CD4-positive, alpha-beta memory T cell (primary cell): ENCODE measurements around the gene DHRS7B. TPM values are rescaled to one million over a fixed set of nuclear protein-coding genes. Genes with fewer than 3 reads are reported as not detected.

ENCODE experiments used
- CTCF ChIA-PET: fragments of 350-600 bp; sonication (Branson Sonifier 250); formaldehyde crosslinking; loops from one replicate; lab custom pipeline; 2021; ENCODE audit warnings: inconsistent platforms; ENCODE audit not compliant: partially characterized antibody; lab: Charles Lee
- POLR2A ChIA-PET: fragments of 350-600 bp; sonication (Branson Sonifier 250); formaldehyde crosslinking; loops from one replicate; lab custom pipeline; 2021; ENCODE audit not compliant: partially characterized antibody; lab: Charles Lee
- DNase-seq, 5 donors: peaks; one replicate each; pipeline versions ENCODE4 v3.0.0 to v3.0.0-alpha.2; 2020 to 2022; ENCODE audit warnings: mixed read lengths in 1 of 5
- H3K27ac ChIP-seq: one replicate; pipeline ENCODE4 v1.7.0; 2013; ENCODE audit warnings: low read depth, low read length
- H3K27me3 ChIP-seq: 2 replicates; pipeline ENCODE4 v1.7.0; 2013; ENCODE audit warnings: mild to moderate bottlenecking, low read length, moderate library complexity; ENCODE audit not compliant: insufficient read depth
- H3K36me3 ChIP-seq: 2 replicates; pipeline ENCODE4 v1.7.0; 2013; ENCODE audit warnings: mild to moderate bottlenecking, low read length, moderate library complexity; ENCODE audit not compliant: insufficient read depth
- H3K4me1 ChIP-seq: 2 replicates; pipeline ENCODE4 v1.7.0; 2013; ENCODE audit warnings: mild to moderate bottlenecking, low read length, moderate library complexity; ENCODE audit not compliant: insufficient read depth
- H3K4me3 ChIP-seq, 2 donors: one replicate each; pipeline ENCODE4 v1.7.0; 2013; ENCODE audit warnings: low read length in 2 of 2, mild to moderate bottlenecking in 1 of 2
- H3K9me3 ChIP-seq, 2 donors: one replicate each; pipeline ENCODE4 v1.7.0; 2013; ENCODE audit warnings: low read length in 2 of 2, control low read depth in 1 of 2; ENCODE audit not compliant: control insufficient read depth in 1 of 2
- H3K27ac Mint-ChIP-seq, 7 donors: one replicate each; pipeline ENCODE4 v1.8.0; 2020 to 2021; ENCODE audit warnings: mixed read lengths in 7 of 7, mild to moderate bottlenecking in 6 of 7, inconsistent platforms in 3 of 7, moderate library complexity in 3 of 7
- H3K27me3 Mint-ChIP-seq, 2 donors: one replicate each; pipeline ENCODE4 v1.8.0; 2020 to 2021; ENCODE audit warnings: mixed read lengths in 2 of 2
- H3K36me3 Mint-ChIP-seq, 2 donors: one replicate each; pipeline ENCODE4 v1.8.0; 2020 to 2021; ENCODE audit warnings: mixed read lengths in 2 of 2, inconsistent platforms in 1 of 2, mild to moderate bottlenecking in 1 of 2
- H3K4me1 Mint-ChIP-seq, 4 donors: one replicate each; pipeline ENCODE4 v1.8.0; 2020 to 2021; ENCODE audit warnings: mixed read lengths in 4 of 4, mild to moderate bottlenecking in 1 of 4
- H3K4me3 Mint-ChIP-seq, 8 donors: one replicate each; pipeline ENCODE4 v1.8.0; 2020 to 2021; ENCODE audit warnings: mixed read lengths in 8 of 8, mild to moderate bottlenecking in 7 of 8, moderate library complexity in 6 of 8, inconsistent platforms in 3 of 8
- H3K9me3 Mint-ChIP-seq, 8 donors: one replicate each; pipeline ENCODE4 v1.8.0; 2020 to 2021; ENCODE audit warnings: mixed read lengths in 8 of 8, mild to moderate bottlenecking in 5 of 8, inconsistent platforms in 3 of 8, moderate library complexity in 1 of 8
- intact Hi-C: fragments of 100-400 bp; cut with micrococcal nuclease; formaldehyde crosslinking; loops from one replicate; pipeline ENCODE4 v1.15.1; 2023
- polyA plus RNA-seq, 2 donors: library from polyadenylated mRNA; unstranded; fragments of 300-500 nt; fragmentation: Illumina TruSeq; gene quantifications; one replicate each; pipeline ENCODE4 v1.2.3, GENCODE V29; 2021
- total RNA-seq, 2 experiments: library from RNA; stranded (reverse); gene quantifications; one replicate each; pipeline ENCODE4 v1.2.3, GENCODE V29; 2021

Gene DHRS7B
- total and polyA plus RNA-seq, 4 experiments from 2014 or later = 8.2 to 10.5 (median 9.7) TPM

DNA sequence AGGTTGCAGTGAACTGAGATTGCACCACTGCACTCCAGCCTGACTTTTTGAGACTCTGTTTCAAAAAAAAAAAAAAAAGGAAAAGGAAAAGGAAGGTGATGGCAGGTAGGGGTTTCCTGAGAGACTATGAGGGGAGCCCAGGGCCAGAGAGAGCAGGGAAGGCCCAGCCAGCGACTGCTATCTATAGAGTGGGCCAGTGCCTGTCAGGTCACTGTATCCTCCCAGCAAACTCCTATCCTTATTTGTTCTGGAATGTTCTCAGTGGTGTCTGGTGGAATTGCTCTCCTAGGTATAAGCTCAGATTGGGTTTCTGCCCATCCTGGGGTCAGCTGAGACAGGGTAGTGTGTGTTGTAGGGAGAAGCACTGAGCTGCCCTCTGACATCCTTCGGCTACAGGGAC is 102.1 kb downstream of the DHRS7B start:
- DNase-seq = no peak
- H3K4me3 ChIP-seq = no peak overlapping the region
- CTCF ChIA-PET = no interaction called here
- no peaks in the 10 kb centered on the region for H3K27me3 ChIP-seq
- H3K9me3 ChIP-seq = no peaks in the 10 kb centered on the region
- no peaks in the 10 kb centered on the region for H3K4me1 ChIP-seq
- Mint-ChIP-seq H3K27ac (no peak overlapping the region), H3K4me1 (no peaks in the 10 kb centered on the region), H3K27me3 (no peaks in the 10 kb centered on the region), H3K9me3 (peaks cover 0 to 15% (median 3%) of the 10 kb centered on the region in 8 donors), H3K36me3 (no peaks in the 10 kb centered on the region), H3K4me3 (no peak overlapping the region)
- intact Hi-C loops = no loop called here
- POLR2A ChIA-PET = no interaction called here
- no peak overlapping the region for H3K27ac ChIP-seq
- no peaks in the 10 kb centered on the region for H3K36me3 ChIP-seq

DNA sequence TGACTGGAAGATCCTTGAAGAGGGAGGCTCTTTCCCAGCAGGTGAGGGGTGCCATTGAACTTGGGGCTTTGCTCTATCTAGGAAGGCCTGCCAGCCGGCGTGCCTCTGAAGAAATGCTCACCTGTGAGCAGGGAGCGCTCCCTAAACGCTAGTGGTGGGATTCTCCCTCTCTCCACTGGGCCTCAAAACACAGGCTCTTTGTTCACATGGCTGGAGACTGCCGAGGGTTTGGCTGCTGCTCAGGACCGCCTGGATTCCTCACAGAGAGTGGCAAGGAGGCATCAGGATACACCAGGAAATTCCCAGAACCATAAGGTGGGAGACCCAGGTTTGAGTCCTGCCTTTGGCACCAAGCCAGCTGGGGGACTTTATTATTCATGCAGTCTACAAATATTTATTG is 104.8 kb downstream of the DHRS7B start:
- POLR2A ChIA-PET = no interaction called here
- CTCF ChIA-PET = no interaction called here
- no peak overlapping the region for H3K4me3 Mint-ChIP-seq
- Histone ChIP-seq H3K27me3 (no peaks in the 10 kb centered on the region), H3K4me1 (no peaks in the 10 kb centered on the region), H3K9me3 (no peaks in the 10 kb centered on the region), H3K27ac (no peak overlapping the region), H3K36me3 (no peaks in the 10 kb centered on the region), H3K4me3 (no peak overlapping the region)
- H3K4me1 Mint-ChIP-seq = peaks cover 0 to 1% (median 0%) of the 10 kb centered on the region in 4 donors
- intact Hi-C loops = no loop called here
- no peak overlapping the region for H3K27ac Mint-ChIP-seq
- no peak for DNase-seq
- no peaks in the 10 kb centered on the region for H3K36me3 Mint-ChIP-seq
- no peaks in the 10 kb centered on the region for H3K27me3 Mint-ChIP-seq
- peaks cover 0 to 16% (median 3%) of the 10 kb centered on the region in 8 donors for H3K9me3 Mint-ChIP-seq

DNA sequence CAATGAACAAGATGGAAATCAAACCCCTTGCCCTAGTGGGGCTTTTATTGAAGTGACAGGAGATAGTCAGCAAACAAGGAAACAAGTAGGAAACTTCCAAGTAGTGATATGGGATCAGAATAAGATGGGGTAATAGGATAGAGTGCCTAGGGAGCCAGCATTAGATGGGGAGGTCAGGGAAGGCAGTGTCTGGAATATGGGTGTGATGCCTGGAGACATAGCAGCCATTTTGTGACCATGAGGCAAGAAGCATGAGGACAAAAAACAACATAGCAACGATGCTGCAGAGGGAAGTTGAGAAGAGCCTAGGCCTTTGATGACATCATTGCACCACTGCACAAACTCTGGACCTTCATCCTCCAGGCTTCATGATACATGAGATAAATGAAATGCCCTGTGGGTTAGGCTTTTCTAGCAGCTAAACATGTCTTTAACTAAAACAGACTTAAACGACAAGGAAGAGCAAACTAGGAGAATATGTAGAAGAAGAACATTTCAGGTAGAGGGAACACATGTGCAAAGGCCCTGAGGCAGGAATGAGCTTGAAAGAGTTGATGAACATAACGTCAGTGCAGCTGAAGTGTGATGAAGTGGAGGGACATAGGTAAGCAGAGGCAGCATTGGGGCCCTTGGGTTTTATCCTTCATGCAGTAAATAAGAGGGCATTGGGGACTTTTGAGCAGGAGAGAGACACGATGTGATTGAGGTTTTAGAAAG is 105.4 kb downstream of the DHRS7B start:
- Mint-ChIP-seq H3K9me3 (peaks cover 0 to 16% (median 3%) of the 10 kb centered on the region in 8 donors), H3K27me3 (no peaks in the 10 kb centered on the region), H3K27ac (peak overlapping the region in 3 of 7 donors; percentile 5 to 57 (median 43)), H3K4me1 (peaks cover 0 to 1% (median 0%) of the 10 kb centered on the region in 4 donors), H3K4me3 (no peak overlapping the region), H3K36me3 (no peaks in the 10 kb centered on the region)
- Histone ChIP-seq H3K4me1 (no peaks in the 10 kb centered on the region), H3K27me3 (no peaks in the 10 kb centered on the region), H3K27ac (no peak overlapping the region), H3K9me3 (no peaks in the 10 kb centered on the region), H3K36me3 (no peaks in the 10 kb centered on the region), H3K4me3 (no peak overlapping the region)
- ChIA-PET POLR2A (no interaction called here), CTCF (no interaction called here)
- no peak for DNase-seq
- intact Hi-C loops = no loop called here

DNA sequence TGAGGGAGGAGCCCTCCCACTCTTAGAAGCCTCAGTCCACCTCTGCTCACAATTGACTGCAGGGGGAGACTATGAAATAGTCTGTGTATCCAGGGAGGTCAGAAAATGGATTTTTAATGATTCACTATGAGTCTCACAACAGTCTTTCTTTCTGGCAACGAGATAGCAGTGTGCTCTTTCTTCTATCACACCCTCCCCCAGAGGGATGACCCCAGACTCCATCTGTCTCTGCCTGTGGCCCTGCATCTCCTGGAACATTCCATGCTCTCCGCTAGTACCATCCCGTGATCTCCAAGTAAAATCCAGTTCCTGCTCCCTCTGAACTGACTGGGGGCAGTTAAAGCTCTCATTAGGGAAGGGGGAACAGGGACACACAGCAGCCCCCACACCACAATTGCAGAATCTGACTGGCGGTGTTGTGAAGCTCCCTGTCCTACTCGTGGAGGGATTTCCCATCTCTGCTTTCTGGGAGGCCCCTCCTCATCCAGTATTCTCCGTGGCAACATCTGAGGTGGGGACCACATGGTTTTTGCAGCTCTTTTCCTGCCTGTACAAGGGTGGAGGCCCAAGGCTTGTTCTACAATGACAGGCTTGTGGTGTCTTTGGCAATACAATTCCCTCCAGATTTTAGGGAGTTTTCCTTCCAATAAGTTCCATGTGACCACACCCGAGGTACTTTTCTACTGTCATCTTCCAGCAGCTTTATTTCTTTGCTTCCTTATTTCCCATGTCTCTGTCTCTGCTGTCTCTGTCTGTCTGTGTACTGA is 107.0 kb downstream of the DHRS7B start:
- Histone ChIP-seq H3K27me3 (no peaks in the 10 kb centered on the region), H3K4me3 (no peak overlapping the region), H3K9me3 (no peaks in the 10 kb centered on the region), H3K36me3 (no peaks in the 10 kb centered on the region), H3K27ac (no peak overlapping the region), H3K4me1 (no peaks in the 10 kb centered on the region)
- CTCF ChIA-PET = no interaction called here
- Mint-ChIP-seq H3K27ac (peak overlapping the region in 1 of 7 donors; percentile 73), H3K9me3 (peaks cover 0 to 16% (median 3%) of the 10 kb centered on the region in 8 donors), H3K27me3 (no peaks in the 10 kb centered on the region), H3K36me3 (no peaks in the 10 kb centered on the region), H3K4me1 (peaks cover 0 to 1% (median 0%) of the 10 kb centered on the region in 4 donors), H3K4me3 (peak overlapping the region in 1 of 8 donors; percentile 45)
- no peak for DNase-seq
- intact Hi-C loops = no loop called here
- POLR2A ChIA-PET = interaction anchor here (0.8 kb wide), 1 partner anchor 13 kb away, joined by 4 read pairs; no protein-coding TSS in a partner anchor

DNA sequence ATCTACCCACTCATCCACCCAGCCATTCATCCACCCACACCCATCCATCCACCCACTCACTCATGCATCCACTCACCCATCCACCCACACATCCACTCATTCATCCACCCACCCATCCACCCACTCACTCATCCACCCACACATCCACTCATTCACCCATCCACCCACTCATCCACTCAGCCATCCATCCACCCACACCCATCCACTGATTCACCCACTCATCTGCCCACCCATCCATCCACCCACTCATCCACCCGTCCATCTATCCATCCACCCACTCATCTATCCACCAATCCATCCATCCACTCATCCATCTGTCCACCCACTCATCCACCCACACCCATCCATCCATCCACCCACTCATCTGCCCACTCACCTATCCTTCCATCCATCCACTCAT is 109.2 kb downstream of the DHRS7B start:
- H3K27me3 Mint-ChIP-seq = no peaks in the 10 kb centered on the region

DNA sequence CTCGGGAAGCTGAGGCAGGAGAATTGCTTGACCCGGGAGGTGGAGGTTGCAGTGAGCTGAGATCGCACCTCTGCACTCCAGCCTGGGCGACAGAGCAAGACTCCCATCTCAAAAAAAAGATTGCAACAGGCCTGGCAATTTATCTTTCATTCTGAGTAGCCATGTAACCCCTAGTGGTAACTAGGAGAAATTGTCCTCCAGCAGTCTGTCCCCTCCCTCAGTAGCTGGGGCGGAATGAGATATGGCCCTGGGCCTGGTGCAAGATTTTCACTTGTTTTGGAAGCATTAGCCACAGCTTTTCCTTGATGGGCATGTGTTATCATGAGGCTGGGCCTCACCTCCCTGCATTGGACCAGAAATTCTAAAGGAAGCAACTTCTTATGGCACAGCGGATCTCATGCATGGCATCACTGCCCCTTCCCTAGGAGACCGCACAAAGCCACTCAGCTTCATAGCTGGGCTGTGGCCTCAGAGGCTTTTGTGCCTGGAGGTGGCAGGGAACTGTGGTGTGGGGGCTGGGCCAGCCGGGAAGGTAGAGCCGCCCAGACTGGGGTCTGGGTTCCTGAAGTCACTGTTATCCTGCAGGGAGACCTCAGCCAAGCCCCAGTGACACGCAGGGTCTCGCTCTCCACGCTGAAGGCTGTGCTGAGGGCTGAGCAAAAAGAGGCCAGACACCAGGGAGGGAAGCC is 113.1 kb downstream of the DHRS7B start:
- ChIA-PET POLR2A (no interaction called here), CTCF (interaction anchor here (1.7 to 2.5 kb wide), 3 partner anchors 10 to 121 kb away, joined by 4 to 8 read pairs (median 6); no protein-coding TSS in a partner anchor)
- H3K4me1 ChIP-seq = no peaks in the 10 kb centered on the region
- intact Hi-C loops = no loop called here
- Mint-ChIP-seq H3K27ac (peak overlapping the region in 2 of 7 donors; percentile 4 to 61), H3K4me1 (peaks cover 0 to 2% (median under 1%) of the 10 kb centered on the region in 4 donors), H3K27me3 (no peaks in the 10 kb centered on the region), H3K4me3 (no peak overlapping the region), H3K9me3 (no peaks in the 10 kb centered on the region), H3K36me3 (peaks cover 0 to 2% of the 10 kb centered on the region in 2 donors)
- no peaks in the 10 kb centered on the region for H3K27me3 ChIP-seq
- no peak for DNase-seq
- H3K9me3 ChIP-seq = no peaks in the 10 kb centered on the region
- H3K36me3 ChIP-seq = no peaks in the 10 kb centered on the region
- no peak overlapping the region for H3K4me3 ChIP-seq
- no peak overlapping the region for H3K27ac ChIP-seq

More for the DNA sequence above, 109.2 kb downstream of the DHRS7B start:
- Histone ChIP-seq H3K4me3 (no peak overlapping the region), H3K27me3 (no peaks in the 10 kb centered on the region), H3K4me1 (no peaks in the 10 kb centered on the region), H3K36me3 (no peaks in the 10 kb centered on the region), H3K9me3 (no peaks in the 10 kb centered on the region), H3K27ac (no peak overlapping the region)
- intact Hi-C loops = no loop called here
- no peak overlapping the region for H3K27ac Mint-ChIP-seq
- CTCF ChIA-PET = no interaction called here
- H3K36me3 Mint-ChIP-seq = no peaks in the 10 kb centered on the region
- DNase-seq = no peak
- POLR2A ChIA-PET = no interaction called here
- peaks cover 0 to 16% (median 3%) of the 10 kb centered on the region in 8 donors for H3K9me3 Mint-ChIP-seq
- peaks cover 0 to 1% (median 0%) of the 10 kb centered on the region in 4 donors for H3K4me1 Mint-ChIP-seq
- H3K4me3 Mint-ChIP-seq = no peak overlapping the region
